MCF 10A (cell line): ENCODE measurements around the gene ZNF804A. TPM values are rescaled to one million over a fixed set of nuclear protein-coding genes. Genes with fewer than 3 reads are reported as not detected.
A peak's percentile ranks its signal among the peaks of the same experiment; 100 is the strongest.

Source experiments
- BruUV-seq: library from RNA; stranded (reverse); fragments of 400-500 nt; replicated peaks from 2 replicates; lab custom pipeline; 2021; lab: Mats Ljungman, UMichigan
- CTCF ChIA-PET: fragments of 300-600 bp; sonication (Branson Sonifier 250); formaldehyde crosslinking; extraction: SDS; loops from one replicate; lab custom pipeline; 2021; ENCODE audit warnings: antibody characterized with exemption, inconsistent platforms; lab: Yijun Ruan, JAX
- POLR2A ChIA-PET: fragments of 300-600, 350-650 bp; sonication (Branson Sonifier 250); formaldehyde crosslinking; extraction: SDS; loops from one replicate; lab custom pipeline; 2020; ENCODE audit warnings: antibody characterized with exemption, inconsistent platforms; lab: Yijun Ruan, JAX
- DNase-seq: peaks from one replicate; pipeline ENCODE4 v3.0.0-alpha.2; 2018; ENCODE audit not compliant: unreplicated experiment
- H3K27ac Mint-ChIP-seq: one replicate; pipeline ENCODE4 v1.8.0; 2022; ENCODE audit warnings: mild to moderate bottlenecking, low read depth, mixed read lengths; ENCODE audit not compliant: unreplicated experiment
- H3K27me3 Mint-ChIP-seq: one replicate; pipeline ENCODE4 v1.8.0; 2022; ENCODE audit warnings: mixed read lengths; ENCODE audit not compliant: insufficient read depth, unreplicated experiment
- H3K36me3 Mint-ChIP-seq: one replicate; pipeline ENCODE4 v1.8.0; 2022; ENCODE audit warnings: mild to moderate bottlenecking, moderate library complexity, mixed read lengths; ENCODE audit not compliant: insufficient read depth, unreplicated experiment
- H3K4me1 Mint-ChIP-seq: one replicate; pipeline ENCODE4 v1.8.0; 2022; ENCODE audit warnings: mixed read lengths; ENCODE audit not compliant: insufficient read depth, unreplicated experiment
- H3K4me3 Mint-ChIP-seq: one replicate; pipeline ENCODE4 v1.8.0; 2022; ENCODE audit warnings: mild to moderate bottlenecking, moderate library complexity, mixed read lengths; ENCODE audit not compliant: unreplicated experiment
- H3K9me3 Mint-ChIP-seq: one replicate; pipeline ENCODE4 v1.8.0; 2022; ENCODE audit warnings: mixed read lengths; ENCODE audit not compliant: unreplicated experiment
- CTCF ChIP-seq: fragments of 200-600 bp; IDR thresholded peaks from one replicate; pipeline ENCODE4 v1.8.0; 2022; ENCODE audit warnings: antibody characterized with exemption, mild to moderate bottlenecking; ENCODE audit not compliant: unreplicated experiment
- intact Hi-C: fragments of 100-400 bp; cut with micrococcal nuclease; formaldehyde crosslinking; loops from 2 replicates; pipeline ENCODE4 v1.14.1; 2022
- total RNA-seq: library from RNA; stranded (reverse); gene quantifications from 2 replicates; pipeline ENCODE4 v1.2.3, GENCODE V29; 2022

ZNF804A gene
- total RNA-seq, 1 experiment from 2014 or later: not detected

- Mint-ChIP-seq H3K9me3 (peaks cover 17% of the 10 kb centered on the region), H3K4me3 (no peak overlapping the region), H3K36me3 (peaks cover 5% of the 10 kb centered on the region), H3K27ac (no peak overlapping the region), H3K27me3 (no peaks in the 10 kb centered on the region), H3K4me1 (peaks cover 6% of the 10 kb centered on the region)
- ChIA-PET CTCF (interaction anchor here (0.6 kb wide), 1 partner anchor 400 kb away, joined by 3 read pairs; no protein-coding TSS in a partner anchor), POLR2A (no interaction called here)
- TF ChIP-seq CTCF: no peak
- no TSS peak for BruUV-seq
- intact Hi-C loops: no loop called here
- peak; percentile 1 for DNase-seq
Observed at GRCh38 chr2:184890311-184890710, 292.0 kb downstream of the ZNF804A start.

DNA sequence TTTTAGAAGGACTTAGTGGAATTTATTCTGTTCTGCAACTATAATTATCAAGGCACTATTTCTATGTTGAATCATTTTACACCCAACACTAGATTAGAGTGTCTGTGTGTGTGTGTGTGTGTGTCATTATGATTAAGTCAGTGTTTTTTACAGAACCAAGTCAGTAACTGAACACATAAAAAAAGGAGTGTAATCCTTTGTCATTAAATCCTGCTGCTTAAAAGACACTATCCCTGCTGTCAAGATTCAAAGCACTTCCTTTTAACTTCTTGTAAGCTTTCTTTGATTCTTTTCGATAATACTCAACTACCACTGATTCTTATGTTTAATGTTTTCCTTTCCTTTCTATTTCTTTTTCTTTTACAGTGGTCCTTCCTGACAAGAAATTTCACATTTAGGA lies 306.7 kb downstream of the ZNF804A start:
- no peaks in the 10 kb centered on the region for H3K27me3 Mint-ChIP-seq
- DNase-seq: no peak
- POLR2A ChIA-PET: no interaction called here
- TF ChIP-seq CTCF: no peak
- no peaks in the 10 kb centered on the region for H3K4me1 Mint-ChIP-seq
- intact Hi-C loops: no loop called here
- CTCF ChIA-PET: no interaction called here
- H3K27ac Mint-ChIP-seq: no peak overlapping the region
- H3K36me3 Mint-ChIP-seq: no peaks in the 10 kb centered on the region
- no peaks in the 10 kb centered on the region for H3K9me3 Mint-ChIP-seq
- no peak overlapping the region for H3K4me3 Mint-ChIP-seq
- BruUV-seq: no TSS peak

DNA sequence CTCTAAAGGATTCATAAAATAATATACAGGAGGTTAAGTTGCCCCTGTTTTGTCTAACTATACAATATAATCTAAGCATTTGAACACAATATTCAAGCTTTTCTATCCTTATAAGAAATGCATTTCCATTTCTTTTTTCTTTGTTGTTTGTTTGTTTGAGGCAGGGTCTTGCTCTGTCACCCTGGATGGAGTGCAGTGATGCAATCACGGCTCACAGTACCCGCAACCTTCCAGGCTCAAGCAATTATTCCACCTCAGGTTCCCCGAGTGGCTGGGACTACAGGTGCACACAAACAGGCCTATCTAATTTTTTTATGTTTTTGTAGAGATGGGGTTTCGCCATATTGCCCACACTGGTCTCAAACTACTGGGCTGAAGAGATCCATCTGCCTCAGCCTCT lies 307.8 kb downstream of the ZNF804A start:
- no peak for TF ChIP-seq CTCF
- ChIA-PET CTCF (no interaction called here), POLR2A (no interaction called here)
- Mint-ChIP-seq H3K27me3 (no peaks in the 10 kb centered on the region), H3K36me3 (no peaks in the 10 kb centered on the region), H3K27ac (no peak overlapping the region), H3K9me3 (no peaks in the 10 kb centered on the region), H3K4me1 (no peaks in the 10 kb centered on the region), H3K4me3 (no peak overlapping the region)
- intact Hi-C loops: no loop called here
- no peak for DNase-seq
- no TSS peak for BruUV-seq

DNA sequence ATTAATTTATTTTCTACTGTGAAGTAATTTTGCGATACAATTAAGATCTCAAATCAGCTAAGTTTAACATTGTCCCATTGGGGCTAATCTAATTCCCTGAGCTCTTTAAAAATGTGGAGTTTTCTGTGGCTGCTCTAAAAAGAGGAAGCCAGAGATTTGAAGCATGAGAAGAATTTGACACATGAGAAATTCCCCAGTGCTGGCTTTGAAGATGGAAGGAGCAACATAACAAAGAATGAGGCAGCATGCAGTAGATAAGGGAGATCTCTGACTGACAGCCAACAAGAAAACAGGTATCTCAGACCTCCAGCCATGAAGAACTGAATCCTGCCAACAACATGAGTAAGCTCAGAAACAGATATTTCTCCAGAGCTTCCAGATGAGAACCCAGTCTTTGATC lies 308.4 kb downstream of the ZNF804A start:
- no TSS peak for BruUV-seq

More for the DNA sequence above, 308.4 kb downstream of the ZNF804A start:
- no peaks in the 10 kb centered on the region for H3K36me3 Mint-ChIP-seq
- no peaks in the 10 kb centered on the region for H3K4me1 Mint-ChIP-seq
- TF ChIP-seq CTCF: no peak
- no peak for DNase-seq
- no peaks in the 10 kb centered on the region for H3K9me3 Mint-ChIP-seq
- H3K4me3 Mint-ChIP-seq: no peak overlapping the region
- ChIA-PET POLR2A (no interaction called here), CTCF (no interaction called here)
- no peak overlapping the region for H3K27ac Mint-ChIP-seq
- no peaks in the 10 kb centered on the region for H3K27me3 Mint-ChIP-seq
- intact Hi-C loops: no loop called here
